ENCODE measurements around the gene GGA3.

DNA sequence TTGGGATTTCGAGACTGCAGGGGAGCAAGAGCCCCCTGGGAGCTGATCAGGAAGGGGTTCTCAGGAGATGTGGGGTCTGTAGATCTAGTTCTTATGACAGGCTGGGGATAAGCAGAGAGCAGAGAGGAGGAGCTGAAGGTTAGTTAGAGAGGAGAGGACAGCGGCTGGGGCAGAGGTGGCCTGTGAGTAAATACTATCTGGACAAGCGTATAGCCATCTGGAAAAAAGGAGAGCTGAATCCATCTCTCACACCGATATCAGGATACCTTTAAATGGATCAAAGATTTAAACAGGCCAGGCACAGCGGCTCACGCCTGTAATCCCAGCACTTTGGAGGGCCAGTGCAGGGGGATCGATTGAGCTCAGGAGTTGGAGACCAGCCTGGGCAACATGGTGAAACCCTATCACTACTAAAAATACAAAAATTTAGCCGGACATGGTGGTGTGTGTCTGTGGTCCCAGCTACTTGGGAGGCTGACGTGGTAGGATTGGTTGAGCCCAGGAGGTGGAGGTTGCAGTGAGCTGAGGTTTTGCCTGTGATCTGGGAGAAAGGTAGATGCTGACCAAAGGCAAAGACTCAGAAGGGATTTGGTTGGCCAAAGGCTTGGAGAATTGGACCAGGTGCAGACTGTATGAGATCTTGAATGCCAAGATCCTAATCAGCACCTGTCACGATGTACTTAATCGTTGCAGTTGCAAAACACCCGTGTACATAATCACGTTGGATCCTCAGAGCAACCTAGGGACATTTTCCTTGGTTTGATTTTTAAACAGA, 46.7 kb upstream of the GGA3 start:
- TF ChIP-seq POLR2A (IDR thresholded peaks at IDR 0.05; ENCODE audit: low read depth, low read length): no peak
- no peak for TF ChIP-seq POLR2AphosphoS5 (IDR thresholded peaks at IDR 0.05; ENCODE audit: low read depth, low read length)
